ENCODE data around the gene SENP8.

GRCh38 chr15:72160696-72161245, 42.6 kb downstream of the SENP8 start:
- TF ChIP-seq GATA3 (IDR thresholded peaks at IDR 0.05; ENCODE audit: low read depth, low read length): no peak
- TF ChIP-seq GATA2 (IDR thresholded peaks at IDR 0.05; ENCODE audit: low read depth, low read length): no peak
